ENCODE data around the gene NMNAT2.

Gene NMNAT2

GRCh38 chr1:183230413-183230812 is 187.8 kb downstream of the NMNAT2 start:
- TF ChIP-seq CTCF (IDR thresholded peaks at IDR 0.05; ENCODE audit: low read depth, low read length) (no peak), MYC (IDR thresholded peaks at IDR 0.05; ENCODE audit: low read depth, low read length) (no peak), POLR2A (IDR thresholded peaks at IDR 0.05; ENCODE audit: extremely low read depth, insufficient read length) (no peak), MAX (IDR thresholded peaks at IDR 0.05; ENCODE audit: low read depth, low read length) (no peak)
- H3K4me3 ChIP-seq (ENCODE audit: low read depth, low read length) = no peak overlapping the region
- no peak for DNase-seq (ENCODE audit: low read depth)

GRCh38 chr1:183228347-183229220 is 189.6 kb downstream of the NMNAT2 start:
- TF ChIP-seq POLR2A (IDR thresholded peaks at IDR 0.05; ENCODE audit: extremely low read depth, insufficient read length) (no peak), MYC (IDR thresholded peaks at IDR 0.05; ENCODE audit: low read depth, low read length) (no peak), MAX (IDR thresholded peaks at IDR 0.05; ENCODE audit: low read depth, low read length) (no peak), CTCF (IDR thresholded peaks at IDR 0.05; ENCODE audit: low read depth, low read length) (no peak)
- DNase-seq (ENCODE audit: low read depth) = no peak
- H3K4me3 ChIP-seq (ENCODE audit: low read depth, low read length) = no peak overlapping the region

- H3K4me3 ChIP-seq (ENCODE audit: low read depth, low read length) = no peak overlapping the region
- peak; percentile 78 for DNase-seq (ENCODE audit: low read depth)
- TF ChIP-seq MYC (IDR thresholded peaks at IDR 0.05; ENCODE audit: low read depth, low read length) (no peak), POLR2A (IDR thresholded peaks at IDR 0.05; ENCODE audit: extremely low read depth, insufficient read length) (no peak), MAX (IDR thresholded peaks at IDR 0.05; ENCODE audit: low read depth, low read length) (no peak), CTCF (IDR thresholded peaks at IDR 0.05; ENCODE audit: low read depth, low read length) (peak; percentile 78)
Measured at GRCh38 chr1:183227422-183228346, 190.5 kb downstream of the NMNAT2 start.

- no peak for DNase-seq (ENCODE audit: low read depth)
- no peak overlapping the region for H3K4me3 ChIP-seq (ENCODE audit: low read depth, low read length)
- no peak for TF ChIP-seq CTCF (IDR thresholded peaks at IDR 0.05; ENCODE audit: low read depth, low read length)
- no peak for TF ChIP-seq MAX (IDR thresholded peaks at IDR 0.05; ENCODE audit: low read depth, low read length)
- TF ChIP-seq POLR2A (IDR thresholded peaks at IDR 0.05; ENCODE audit: extremely low read depth, insufficient read length) = no peak
- no peak for TF ChIP-seq MYC (IDR thresholded peaks at IDR 0.05; ENCODE audit: low read depth, low read length)
Measured at GRCh38 chr1:183226963-183227362, 191.2 kb downstream of the NMNAT2 start.

GRCh38 chr1:183226361-183226760 is 191.8 kb downstream of the NMNAT2 start:
- no peak overlapping the region for H3K4me3 ChIP-seq (ENCODE audit: low read depth, low read length)
- no peak for DNase-seq (ENCODE audit: low read depth)
- TF ChIP-seq MAX (IDR thresholded peaks at IDR 0.05; ENCODE audit: low read depth, low read length) (no peak), POLR2A (IDR thresholded peaks at IDR 0.05; ENCODE audit: extremely low read depth, insufficient read length) (no peak), CTCF (IDR thresholded peaks at IDR 0.05; ENCODE audit: low read depth, low read length) (no peak), MYC (IDR thresholded peaks at IDR 0.05; ENCODE audit: low read depth, low read length) (no peak)
